ENCODE results near the gene CMTM5.

Gene CMTM5

GRCh38 chr14:23359167-23359626 is 17.6 kb upstream of the CMTM5 start:
- FAIRE-seq: no peak
- TF ChIP-seq CTCF (IDR thresholded peaks at IDR 0.05; ENCODE audit: insufficient read depth, missing control alignments): no peak
- DNase-seq (ENCODE audit: insufficient read length, low spot score): no peak

- no peak for TF ChIP-seq CTCF (IDR thresholded peaks at IDR 0.05; ENCODE audit: insufficient read depth, missing control alignments)
Observed at GRCh38 chr14:23359722-23360447, 17.0 kb upstream of the CMTM5 start.

GRCh38 chr14:23360496-23360895 is 16.4 kb upstream of the CMTM5 start:
- FAIRE-seq (no peak), DNase-seq (ENCODE audit: insufficient read length, low spot score) (peak; percentile 26)
- TF ChIP-seq CTCF (IDR thresholded peaks at IDR 0.05; ENCODE audit: insufficient read depth, missing control alignments): no peak

More at GRCh38 chr14:23359722-23360447, 17.0 kb upstream of the CMTM5 start:
- FAIRE-seq (no peak), DNase-seq (ENCODE audit: insufficient read length, low spot score) (peak; percentile 8)

GRCh38 chr14:23361320-23361719 is 15.5 kb upstream of the CMTM5 start:
- DNase-seq (ENCODE audit: insufficient read length, low spot score): no peak
- TF ChIP-seq CTCF (IDR thresholded peaks at IDR 0.05; ENCODE audit: insufficient read depth, missing control alignments): no peak
- no peak for FAIRE-seq

- TF ChIP-seq CTCF (IDR thresholded peaks at IDR 0.05; ENCODE audit: insufficient read depth, missing control alignments): no peak
- DNase-seq (ENCODE audit: insufficient read length, low spot score): peak; percentile 57
- FAIRE-seq: peak; percentile 67
Observed at GRCh38 chr14:23361763-23362162, 15.1 kb upstream of the CMTM5 start.

- FAIRE-seq (no peak), DNase-seq (ENCODE audit: insufficient read length, low spot score) (no peak)
- TF ChIP-seq CTCF (IDR thresholded peaks at IDR 0.05; ENCODE audit: insufficient read depth, missing control alignments): peak; percentile 25
Observed at GRCh38 chr14:23362200-23362599, 14.6 kb upstream of the CMTM5 start.

All from D721Med (cell line).